BE2C (cell line): ENCODE results near the gene GLI1.

Experiments
- DNase-seq: peaks from one replicate; pipeline ENCODE4 v3.0.0-alpha.2; 2020
- H3K27me3 ChIP-seq: fragments of 250-450 bp; sonication (Bioruptor Pico); 2 replicates; pipeline ENCODE4 v1.5.1; 2020; ENCODE audit warnings: mild to moderate bottlenecking
- H3K36me3 ChIP-seq: fragments of 250-450 bp; sonication (Bioruptor Pico); 2 replicates; pipeline ENCODE4 v1.5.1; 2020; ENCODE audit warnings: mild to moderate bottlenecking
- H3K4me1 ChIP-seq: fragments of 250-450 bp; sonication (Bioruptor Pico); 2 replicates; pipeline ENCODE4 v1.5.1; 2020
- H3K4me3 ChIP-seq: 2 replicates; pipeline ENCODE4 v1.5.1; 2011; ENCODE audit warnings: low read depth, low read length
- H3K9me3 ChIP-seq: fragments of 250-450 bp; sonication (Bioruptor Pico); 2 replicates; pipeline ENCODE4 v1.5.1; 2020
- TF ChIP-seq, protein P1 (sequence below): IDR thresholded peaks from 2 replicates; pipeline ENCODE4 v1.5.1; 2012; ENCODE audit warnings: mild to moderate bottlenecking, low read depth, low read length

GLI1 gene

DNA sequence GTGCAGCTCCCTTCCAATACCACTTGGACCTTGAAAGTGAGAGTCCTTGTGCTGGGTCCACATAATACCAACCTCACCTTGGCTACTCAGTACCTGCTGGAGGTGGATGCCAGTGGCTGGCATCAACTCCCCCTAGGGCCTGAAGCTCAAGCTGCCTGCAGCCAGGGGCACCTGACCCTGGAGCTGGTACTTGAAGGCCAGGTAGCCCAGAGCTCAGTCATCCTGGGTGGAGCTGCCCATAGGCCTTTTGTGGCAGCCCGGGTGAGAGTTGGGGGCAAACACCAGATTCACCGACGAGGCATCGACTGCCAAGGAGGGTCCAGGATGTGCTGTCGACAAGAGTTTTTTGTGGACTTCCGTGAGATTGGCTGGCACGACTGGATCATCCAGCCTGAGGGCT lies 10.2 kb upstream of the GLI1 start:
- H3K36me3 ChIP-seq = no peaks in the 10 kb centered on the region
- TF ChIP-seq, protein P1, sequence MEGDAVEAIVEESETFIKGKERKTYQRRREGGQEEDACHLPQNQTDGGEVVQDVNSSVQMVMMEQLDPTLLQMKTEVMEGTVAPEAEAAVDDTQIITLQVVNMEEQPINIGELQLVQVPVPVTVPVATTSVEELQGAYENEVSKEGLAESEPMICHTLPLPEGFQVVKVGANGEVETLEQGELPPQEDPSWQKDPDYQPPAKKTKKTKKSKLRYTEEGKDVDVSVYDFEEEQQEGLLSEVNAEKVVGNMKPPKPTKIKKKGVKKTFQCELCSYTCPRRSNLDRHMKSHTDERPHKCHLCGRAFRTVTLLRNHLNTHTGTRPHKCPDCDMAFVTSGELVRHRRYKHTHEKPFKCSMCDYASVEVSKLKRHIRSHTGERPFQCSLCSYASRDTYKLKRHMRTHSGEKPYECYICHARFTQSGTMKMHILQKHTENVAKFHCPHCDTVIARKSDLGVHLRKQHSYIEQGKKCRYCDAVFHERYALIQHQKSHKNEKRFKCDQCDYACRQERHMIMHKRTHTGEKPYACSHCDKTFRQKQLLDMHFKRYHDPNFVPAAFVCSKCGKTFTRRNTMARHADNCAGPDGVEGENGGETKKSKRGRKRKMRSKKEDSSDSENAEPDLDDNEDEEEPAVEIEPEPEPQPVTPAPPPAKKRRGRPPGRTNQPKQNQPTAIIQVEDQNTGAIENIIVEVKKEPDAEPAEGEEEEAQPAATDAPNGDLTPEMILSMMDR = no peak
- H3K9me3 ChIP-seq = no peaks in the 10 kb centered on the region
- no peak for DNase-seq
- 0 out of 2 replicates have a peak, but pooled peaks cover 2% of the 10 kb centered on the region for H3K4me1 ChIP-seq
- H3K4me3 ChIP-seq = no peak overlapping the region
- no peaks in the 10 kb centered on the region for H3K27me3 ChIP-seq

DNA sequence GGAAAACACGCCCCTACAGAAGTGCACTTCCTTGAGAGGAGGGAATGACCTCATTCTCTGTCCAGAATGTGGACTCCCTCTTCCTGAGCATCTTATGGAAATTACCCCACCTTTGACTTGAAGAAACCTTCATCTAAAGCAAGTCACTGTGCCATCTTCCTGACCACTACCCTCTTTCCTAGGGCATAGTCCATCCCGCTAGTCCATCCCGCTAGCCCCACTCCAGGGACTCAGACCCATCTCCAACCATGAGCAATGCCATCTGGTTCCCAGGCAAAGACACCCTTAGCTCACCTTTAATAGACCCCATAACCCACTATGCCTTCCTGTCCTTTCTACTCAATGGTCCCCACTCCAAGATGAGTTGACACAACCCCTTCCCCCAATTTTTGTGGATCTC lies 9.5 kb upstream of the GLI1 start:
- H3K4me1 ChIP-seq = peaks cover 6% of the 10 kb centered on the region
- H3K27me3 ChIP-seq = no peaks in the 10 kb centered on the region
- no peak for DNase-seq
- TF ChIP-seq, protein P1 = no peak
- no peak overlapping the region for H3K4me3 ChIP-seq
- no peaks in the 10 kb centered on the region for H3K9me3 ChIP-seq
- H3K36me3 ChIP-seq = no peaks in the 10 kb centered on the region

DNA sequence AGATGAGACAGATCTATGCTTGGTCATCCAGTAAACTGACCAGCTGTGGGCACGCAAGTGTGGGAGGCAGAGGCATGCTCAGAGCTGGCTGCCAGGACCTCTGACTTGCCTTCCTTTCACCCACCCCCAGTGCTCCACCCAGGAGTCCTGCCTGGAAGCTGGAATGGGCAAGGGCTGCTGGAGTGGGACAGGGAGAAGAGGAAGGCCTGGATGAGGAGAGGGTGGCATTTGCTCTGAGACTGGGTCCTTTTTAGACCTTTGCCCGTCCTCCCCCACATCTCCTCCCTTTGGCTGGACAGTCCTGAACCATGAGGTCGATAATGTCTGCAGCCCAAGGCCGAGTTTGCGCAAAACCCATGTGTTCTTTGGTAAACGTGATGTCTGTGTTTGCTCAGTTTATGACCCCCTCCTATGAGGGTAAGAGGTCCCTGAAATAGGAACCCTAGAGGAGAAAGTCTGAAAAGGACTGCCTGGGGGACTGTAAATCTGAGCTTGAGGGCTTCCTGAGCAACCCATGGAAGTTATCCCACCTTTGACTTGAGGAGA lies 8.3 kb upstream of the GLI1 start:
- no peak for DNase-seq
- peaks cover 6% of the 10 kb centered on the region for H3K4me1 ChIP-seq
- no peaks in the 10 kb centered on the region for H3K27me3 ChIP-seq
- H3K9me3 ChIP-seq = no peaks in the 10 kb centered on the region
- H3K4me3 ChIP-seq = no peak overlapping the region
- H3K36me3 ChIP-seq = no peaks in the 10 kb centered on the region
- TF ChIP-seq, protein P1 = no peak

DNA sequence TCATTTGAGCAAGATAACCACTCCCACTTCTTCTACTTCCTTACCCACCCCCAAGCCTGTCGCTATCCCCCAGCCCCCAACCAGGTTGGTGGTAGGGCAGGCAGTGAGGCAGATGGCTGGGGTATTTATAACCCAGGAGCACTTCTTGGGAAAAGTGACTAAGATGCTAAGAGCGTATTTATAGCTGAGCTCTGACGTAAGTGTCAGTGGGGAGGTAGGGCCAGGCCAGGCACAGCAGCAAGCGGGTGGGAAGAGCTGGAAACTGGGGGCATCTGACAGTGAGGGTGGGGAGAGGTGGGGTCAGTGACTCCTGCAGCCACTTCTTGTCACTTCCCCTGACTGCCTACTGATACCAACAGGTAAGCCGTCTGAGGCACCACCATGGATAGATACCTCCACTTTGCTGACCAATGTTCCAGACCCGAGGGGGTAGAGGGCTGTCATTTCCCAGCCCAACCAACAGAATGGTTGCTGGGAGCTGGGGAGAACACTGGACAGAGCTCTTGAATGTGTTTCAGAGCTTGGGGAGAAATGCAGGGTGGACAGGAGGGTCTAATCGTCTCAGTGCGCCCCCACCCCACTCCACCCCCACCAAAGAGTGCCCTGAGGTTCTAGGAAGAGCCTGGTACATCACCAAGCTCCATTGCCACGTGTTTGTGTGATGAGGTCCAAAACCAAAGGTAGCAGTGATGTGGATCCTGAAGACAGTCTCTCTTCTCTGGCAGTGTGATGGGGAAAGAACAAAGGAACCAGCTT lies 7.2 kb upstream of the GLI1 start:
- Histone ChIP-seq H3K36me3 (no peaks in the 10 kb centered on the region), H3K9me3 (no peaks in the 10 kb centered on the region), H3K27me3 (no peaks in the 10 kb centered on the region), H3K4me3 (no peak overlapping the region), H3K4me1 (peaks cover 6% of the 10 kb centered on the region)
- TF ChIP-seq, protein P1 = no peak
- DNase-seq = no peak

DNA sequence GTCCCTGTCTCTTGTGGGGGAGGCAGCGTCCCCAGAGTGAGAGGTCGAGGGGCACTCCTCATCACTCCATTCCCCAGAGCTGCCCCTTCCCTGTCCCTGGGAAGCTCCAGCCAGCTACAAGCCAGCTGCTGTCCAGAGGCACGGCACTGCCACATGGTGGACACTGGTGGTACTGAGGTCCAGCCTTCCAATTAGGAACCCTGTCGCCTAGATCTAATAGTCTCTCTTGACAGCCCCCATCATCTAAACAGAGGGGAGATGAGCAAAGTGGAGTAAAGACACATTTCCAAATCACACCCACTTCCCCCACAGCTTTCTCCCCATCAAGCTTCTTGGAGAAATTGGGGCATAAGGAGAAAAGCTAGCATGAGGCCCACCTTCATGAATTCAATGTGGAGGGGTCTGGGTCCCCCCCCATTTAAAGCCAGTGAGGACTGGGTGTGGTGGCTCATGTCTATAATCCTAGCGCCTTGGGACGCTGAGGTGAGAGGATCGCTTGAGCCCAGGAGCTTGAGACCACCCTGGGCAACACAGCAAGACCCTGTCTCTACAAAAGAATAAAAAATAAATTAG lies 6.6 kb upstream of the GLI1 start:
- Histone ChIP-seq H3K27me3 (no peaks in the 10 kb centered on the region), H3K36me3 (no peaks in the 10 kb centered on the region), H3K4me3 (no peak overlapping the region), H3K9me3 (no peaks in the 10 kb centered on the region), H3K4me1 (peaks cover 6% of the 10 kb centered on the region)
- DNase-seq = peak; percentile 90
- TF ChIP-seq, protein P1 = peak; percentile 99

DNA sequence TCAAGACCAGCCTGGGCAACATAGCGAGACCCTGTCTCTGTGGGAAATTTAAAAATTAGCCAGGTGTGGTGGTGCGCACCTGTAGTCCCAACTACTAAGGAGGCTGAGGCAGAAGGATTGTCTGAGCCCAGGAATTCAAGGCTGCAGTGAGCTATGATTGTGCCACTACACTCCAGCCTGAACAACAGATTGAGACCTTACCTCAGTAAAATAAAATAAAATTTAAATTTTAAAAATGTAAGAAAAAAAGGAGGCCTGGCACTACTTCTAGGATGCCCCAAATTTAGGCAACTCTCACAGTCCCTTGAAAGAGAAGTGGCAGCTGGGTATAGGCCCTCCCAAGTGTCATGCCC lies 5.4 kb upstream of the GLI1 start:
- H3K27me3 ChIP-seq = no peaks in the 10 kb centered on the region
- no peaks in the 10 kb centered on the region for H3K36me3 ChIP-seq
- DNase-seq = no peak
- H3K4me1 ChIP-seq = peaks cover 6% of the 10 kb centered on the region
- H3K9me3 ChIP-seq = no peaks in the 10 kb centered on the region
- TF ChIP-seq, protein P1 = no peak
- no peak overlapping the region for H3K4me3 ChIP-seq
